ENCODE data around the gene ZBTB11.
"Not testable (repeated sequence)": the region's sequence is repeated elsewhere in the genome, so short reads cannot be mapped to it uniquely, and the experiment has no call there.

Gene ZBTB11

DNA sequence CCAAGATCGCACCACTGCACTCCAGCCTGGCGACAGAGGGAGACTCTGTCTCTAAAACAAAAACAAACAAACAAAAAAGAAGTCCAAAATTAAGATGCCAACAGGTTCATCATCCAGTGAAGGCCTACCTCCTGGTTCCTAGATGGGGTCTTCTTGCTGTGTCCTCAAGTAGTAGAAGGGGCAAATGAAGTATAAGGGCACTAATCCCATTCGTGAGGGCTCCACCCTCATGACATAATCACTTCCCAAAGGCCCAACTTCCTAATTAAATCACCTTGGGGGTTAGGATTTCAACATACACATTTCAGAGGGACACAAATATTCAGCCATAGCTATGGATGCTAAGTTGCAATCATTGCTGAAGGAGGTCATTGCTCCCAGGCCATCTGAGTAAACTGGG is 57.2 kb downstream of the ZBTB11 start:
- no peak overlapping the region for H3K27ac ChIP-seq
- CTCF ChIA-PET: no interaction called here
- no peak for DNase-seq (ENCODE audit: low spot score)
- TF ChIP-seq, protein P1, sequence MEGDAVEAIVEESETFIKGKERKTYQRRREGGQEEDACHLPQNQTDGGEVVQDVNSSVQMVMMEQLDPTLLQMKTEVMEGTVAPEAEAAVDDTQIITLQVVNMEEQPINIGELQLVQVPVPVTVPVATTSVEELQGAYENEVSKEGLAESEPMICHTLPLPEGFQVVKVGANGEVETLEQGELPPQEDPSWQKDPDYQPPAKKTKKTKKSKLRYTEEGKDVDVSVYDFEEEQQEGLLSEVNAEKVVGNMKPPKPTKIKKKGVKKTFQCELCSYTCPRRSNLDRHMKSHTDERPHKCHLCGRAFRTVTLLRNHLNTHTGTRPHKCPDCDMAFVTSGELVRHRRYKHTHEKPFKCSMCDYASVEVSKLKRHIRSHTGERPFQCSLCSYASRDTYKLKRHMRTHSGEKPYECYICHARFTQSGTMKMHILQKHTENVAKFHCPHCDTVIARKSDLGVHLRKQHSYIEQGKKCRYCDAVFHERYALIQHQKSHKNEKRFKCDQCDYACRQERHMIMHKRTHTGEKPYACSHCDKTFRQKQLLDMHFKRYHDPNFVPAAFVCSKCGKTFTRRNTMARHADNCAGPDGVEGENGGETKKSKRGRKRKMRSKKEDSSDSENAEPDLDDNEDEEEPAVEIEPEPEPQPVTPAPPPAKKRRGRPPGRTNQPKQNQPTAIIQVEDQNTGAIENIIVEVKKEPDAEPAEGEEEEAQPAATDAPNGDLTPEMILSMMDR (conservative IDR thresholded peaks at IDR 0.05; ENCODE audit: low read depth): no peak
- POLR2A ChIA-PET (ENCODE audit: low non-redundant PET): no interaction called here

DNA sequence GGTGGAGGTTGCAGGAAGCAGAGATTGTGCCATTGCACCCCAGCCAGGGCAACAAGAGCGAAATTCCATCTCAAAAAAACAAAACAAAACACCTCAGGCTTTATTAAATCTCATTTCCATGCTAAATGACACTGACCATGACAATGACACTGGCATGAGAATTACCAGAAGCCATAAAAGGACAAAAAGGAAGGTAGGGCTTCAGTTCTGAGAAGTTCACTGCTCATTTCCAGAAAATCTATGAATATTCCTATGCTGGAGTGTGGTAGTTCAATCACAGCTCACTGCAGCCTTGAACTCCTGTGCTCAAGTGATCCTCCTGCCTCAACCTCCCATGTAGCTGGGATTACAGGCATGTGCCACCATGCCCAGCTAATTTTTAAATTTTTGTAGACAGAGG is 58.2 kb downstream of the ZBTB11 start:
- no peak for DNase-seq (ENCODE audit: low spot score)
- TF ChIP-seq, protein P1 (conservative IDR thresholded peaks at IDR 0.05; ENCODE audit: low read depth): no peak
- POLR2A ChIA-PET (ENCODE audit: low non-redundant PET): no interaction called here
- CTCF ChIA-PET: no interaction called here
- no peak overlapping the region for H3K27ac ChIP-seq

DNA sequence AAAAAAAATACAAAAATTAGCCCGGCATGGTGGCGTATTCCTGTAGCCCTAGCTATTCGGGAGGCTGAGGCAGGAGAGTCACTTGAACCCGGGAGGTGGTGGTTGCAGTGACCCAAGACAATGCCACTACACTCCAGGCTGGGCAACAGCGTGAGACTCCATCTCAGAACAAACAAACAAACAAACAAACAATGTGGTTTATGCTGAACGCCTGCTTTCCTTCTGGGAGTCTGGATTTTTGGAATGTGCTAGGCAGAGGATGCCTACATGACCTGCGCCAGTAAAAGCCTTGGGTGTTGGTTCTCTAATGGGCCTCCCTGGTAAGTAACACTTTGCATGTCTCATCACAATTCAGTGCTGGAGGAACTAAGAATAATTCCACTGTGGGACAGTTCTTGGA is 59.5 kb downstream of the ZBTB11 start:
- DNase-seq (ENCODE audit: low spot score): no peak
- ChIA-PET POLR2A (ENCODE audit: low non-redundant PET) (no interaction called here), CTCF (no interaction called here)
- no peak overlapping the region for H3K27ac ChIP-seq
- TF ChIP-seq, protein P1 (conservative IDR thresholded peaks at IDR 0.05; ENCODE audit: low read depth): no peak

DNA sequence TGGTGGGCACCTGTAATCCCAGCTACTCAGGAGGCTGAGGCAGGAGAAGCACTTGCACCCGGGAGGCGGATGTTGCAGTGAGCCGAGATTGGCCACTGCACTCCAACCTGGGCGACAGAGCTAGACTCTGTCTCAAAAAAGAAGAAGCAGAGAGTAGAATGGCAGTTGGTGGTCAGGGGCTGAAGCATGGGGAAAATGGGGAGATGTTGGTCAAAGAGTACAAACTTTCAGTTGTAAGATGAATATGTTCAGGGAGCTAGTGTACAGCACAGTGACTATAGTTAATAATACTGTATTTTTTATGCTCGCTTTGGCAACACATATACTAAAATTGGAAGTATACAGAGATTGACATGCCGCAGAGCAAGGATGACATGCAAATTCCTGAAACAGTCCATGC is 61.4 kb downstream of the ZBTB11 start:
- CTCF ChIA-PET: no interaction called here

DNA sequence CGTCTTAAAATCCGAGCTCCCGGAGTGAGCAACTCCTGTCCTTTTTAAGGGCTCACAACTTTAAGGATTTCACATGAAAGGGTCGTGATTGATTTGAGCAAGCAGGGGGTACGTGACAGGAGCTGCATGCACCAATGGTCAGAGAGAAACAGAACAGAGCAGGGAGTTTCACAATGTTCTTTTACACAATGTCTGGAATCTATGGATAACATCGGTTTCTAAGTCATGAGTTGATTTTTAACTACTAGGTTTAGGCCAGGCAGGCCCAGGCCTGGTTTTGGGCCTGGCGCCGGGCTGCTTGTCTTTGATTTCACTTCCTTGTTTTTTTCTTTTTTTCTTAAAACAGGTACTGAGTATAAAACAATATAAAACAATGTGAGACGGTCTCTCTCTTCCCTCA is 63.9 kb downstream of the ZBTB11 start:
- DNase-seq (ENCODE audit: low spot score); H3K27ac ChIP-seq; POLR2A ChIA-PET (ENCODE audit: low non-redundant PET); CTCF ChIA-PET: not testable (repeated sequence)

More for the DNA sequence above, 61.4 kb downstream of the ZBTB11 start:
- no peak for DNase-seq (ENCODE audit: low spot score)
- TF ChIP-seq, protein P1 (conservative IDR thresholded peaks at IDR 0.05; ENCODE audit: low read depth): no peak
- no peak overlapping the region for H3K27ac ChIP-seq
- POLR2A ChIA-PET (ENCODE audit: low non-redundant PET): no interaction called here

DNA sequence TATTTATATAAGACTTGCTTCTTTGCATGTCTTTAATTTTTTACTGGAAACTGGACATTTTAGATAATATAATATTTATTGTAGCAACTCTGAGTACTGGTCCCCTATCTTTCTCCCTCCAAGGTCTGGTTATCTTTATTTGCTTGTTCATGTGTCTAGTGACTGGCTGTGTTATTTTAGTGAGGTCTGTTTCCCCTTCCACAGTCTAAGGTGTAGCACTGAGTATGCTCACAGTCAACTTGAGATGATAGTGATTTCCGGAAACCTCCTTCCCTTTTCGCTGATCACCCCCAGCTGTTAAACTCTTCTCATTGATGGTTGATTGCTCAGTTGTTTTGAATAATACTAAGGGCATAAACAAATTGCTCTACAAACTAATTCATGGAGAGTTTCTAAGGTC is 65.9 kb downstream of the ZBTB11 start:
- CTCF ChIA-PET: no interaction called here
- no peak overlapping the region for H3K27ac ChIP-seq
- DNase-seq (ENCODE audit: low spot score): no peak
- POLR2A ChIA-PET (ENCODE audit: low non-redundant PET): no interaction called here
- TF ChIP-seq, protein P1 (conservative IDR thresholded peaks at IDR 0.05; ENCODE audit: low read depth): no peak

DNA sequence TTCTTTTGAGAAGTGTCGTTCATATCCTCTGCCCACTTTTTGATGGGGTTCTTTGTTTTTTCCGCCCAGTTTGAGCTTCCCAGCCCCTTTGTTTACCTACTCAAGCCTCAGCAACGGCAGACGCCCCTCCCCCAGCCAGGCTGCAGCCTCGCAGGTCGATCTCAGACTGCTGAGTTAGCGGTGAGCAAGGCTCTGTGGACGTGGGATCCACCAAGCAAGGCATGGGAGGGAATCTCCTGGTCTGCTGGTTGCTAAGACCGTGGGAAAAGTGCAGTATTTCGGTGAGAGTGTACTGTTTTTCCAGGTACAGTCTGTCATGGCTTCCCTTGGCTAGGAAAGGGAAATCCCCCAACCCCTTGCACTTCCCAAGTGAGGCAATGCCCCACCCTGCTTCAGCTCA is 71.5 kb downstream of the ZBTB11 start:
- POLR2A ChIA-PET (ENCODE audit: low non-redundant PET); CTCF ChIA-PET: not testable (repeated sequence)

DNA sequence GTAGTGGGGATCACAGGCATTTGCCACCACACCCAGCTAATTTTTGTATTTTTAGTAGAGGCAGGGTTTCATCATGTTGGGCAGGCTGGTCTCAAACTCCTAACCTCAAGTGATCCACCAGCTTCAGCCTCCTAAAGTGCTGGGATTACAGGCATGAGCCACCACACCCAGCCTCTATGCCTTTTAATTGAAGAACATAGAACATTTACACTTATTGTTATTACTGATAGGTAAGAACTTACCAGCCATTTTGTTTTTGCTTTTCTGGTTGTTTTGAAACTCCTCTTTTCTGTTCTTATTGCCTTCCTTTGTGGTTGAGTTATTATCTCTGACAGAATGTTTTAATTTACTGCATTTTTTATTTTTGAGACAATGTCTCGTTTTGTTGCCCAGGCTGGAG is 73.7 kb downstream of the ZBTB11 start:
- CTCF ChIA-PET: no interaction called here
- TF ChIP-seq, protein P1 (conservative IDR thresholded peaks at IDR 0.05; ENCODE audit: low read depth): no peak

More for the DNA sequence above, 71.5 kb downstream of the ZBTB11 start:
- H3K27ac ChIP-seq; DNase-seq (ENCODE audit: low spot score): not testable (repeated sequence)

More for the DNA sequence above, 73.7 kb downstream of the ZBTB11 start:
- POLR2A ChIA-PET (ENCODE audit: low non-redundant PET): no interaction called here
- DNase-seq (ENCODE audit: low spot score): no peak
- 0 out of 2 replicates have a peak overlapping the region, but pooled peaks have one; percentile 29 for H3K27ac ChIP-seq
